Fibroblast of lung (primary cell): ENCODE measurements around the gene GSC2.

Source experiments
- EZH2 ChIP-seq: IDR thresholded peaks from 2 replicates; pipeline ENCODE4 v1.5.1; 2012; ENCODE audit warnings: low read length, control low read depth, mild to moderate bottlenecking; ENCODE audit errors: missing control alignments
- TF ChIP-seq, protein P1 (sequence below), 2 donors: IDR thresholded peaks in 1 of 2; conservative IDR thresholded peaks in 1 of 2; 1 replicate in 1 of 2; 2 replicates in 1 of 2; pipeline ENCODE4 v1.5.1; 2011 to 2012; ENCODE audit warnings: low read length in 2 of 2, control low read depth in 1 of 2, inconsistent platforms in 1 of 2, low read depth in 1 of 2, mild to moderate bottlenecking in 1 of 2

DNA sequence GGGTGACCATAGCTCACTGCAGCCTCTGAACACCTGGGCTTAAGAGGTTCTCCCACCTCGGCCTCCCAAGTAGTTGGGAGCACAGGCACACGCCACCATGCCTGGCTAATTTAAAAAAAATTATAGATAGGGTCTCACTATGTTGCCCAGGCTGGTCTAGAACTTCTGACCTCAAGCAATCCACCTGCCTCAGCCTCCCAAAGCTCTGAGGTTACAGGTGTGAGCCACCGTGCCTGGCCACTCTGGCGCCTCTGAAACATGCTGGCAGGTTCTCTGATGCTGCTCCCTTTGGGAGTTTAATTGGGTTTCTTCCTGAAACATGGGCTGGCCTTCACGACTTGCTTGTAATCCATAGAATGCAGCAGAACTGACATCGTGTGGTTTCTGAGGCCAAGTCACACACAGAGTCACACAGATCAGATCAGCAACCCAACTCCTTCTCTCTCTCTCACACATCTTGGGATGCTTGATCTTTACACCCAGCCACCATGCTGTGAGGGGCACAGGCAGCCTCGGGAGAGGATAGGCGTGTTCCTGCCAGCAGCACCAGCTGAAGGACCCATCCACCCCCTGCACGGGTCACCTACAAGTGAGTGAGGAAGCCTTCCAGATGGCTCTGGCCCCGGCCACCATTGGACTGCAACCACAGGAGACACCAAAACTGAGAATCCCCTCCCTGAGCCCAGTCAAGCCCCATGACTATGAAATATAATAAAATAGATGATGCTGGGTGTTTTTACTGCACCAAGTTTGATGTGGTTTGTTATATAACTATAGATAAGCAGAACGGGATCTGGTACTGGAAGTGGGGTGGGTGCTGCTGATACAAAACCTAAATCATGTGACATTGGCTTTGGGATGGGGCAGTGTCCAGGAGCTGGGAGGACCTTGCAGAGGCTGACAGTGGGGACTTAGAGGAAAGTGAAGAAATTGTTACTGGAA, 3.1 kb upstream of the GSC2 start:
- TF ChIP-seq, protein P1, sequence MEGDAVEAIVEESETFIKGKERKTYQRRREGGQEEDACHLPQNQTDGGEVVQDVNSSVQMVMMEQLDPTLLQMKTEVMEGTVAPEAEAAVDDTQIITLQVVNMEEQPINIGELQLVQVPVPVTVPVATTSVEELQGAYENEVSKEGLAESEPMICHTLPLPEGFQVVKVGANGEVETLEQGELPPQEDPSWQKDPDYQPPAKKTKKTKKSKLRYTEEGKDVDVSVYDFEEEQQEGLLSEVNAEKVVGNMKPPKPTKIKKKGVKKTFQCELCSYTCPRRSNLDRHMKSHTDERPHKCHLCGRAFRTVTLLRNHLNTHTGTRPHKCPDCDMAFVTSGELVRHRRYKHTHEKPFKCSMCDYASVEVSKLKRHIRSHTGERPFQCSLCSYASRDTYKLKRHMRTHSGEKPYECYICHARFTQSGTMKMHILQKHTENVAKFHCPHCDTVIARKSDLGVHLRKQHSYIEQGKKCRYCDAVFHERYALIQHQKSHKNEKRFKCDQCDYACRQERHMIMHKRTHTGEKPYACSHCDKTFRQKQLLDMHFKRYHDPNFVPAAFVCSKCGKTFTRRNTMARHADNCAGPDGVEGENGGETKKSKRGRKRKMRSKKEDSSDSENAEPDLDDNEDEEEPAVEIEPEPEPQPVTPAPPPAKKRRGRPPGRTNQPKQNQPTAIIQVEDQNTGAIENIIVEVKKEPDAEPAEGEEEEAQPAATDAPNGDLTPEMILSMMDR (conservative IDR thresholded peaks at IDR 0.05 in 1 of 2, IDR thresholded peaks at IDR 0.05 in 1 of 2; ENCODE audit: low read depth in 1 of 2, low read length in 2 of 2): no peak
- no peak for TF ChIP-seq EZH2
